Measurements from ENCODE around the gene TBC1D16. TPM values are rescaled to one million over a fixed set of nuclear protein-coding genes. Genes with fewer than 3 reads are reported as not detected.

The TBC1D16 gene
- total and polyA plus RNA-seq, 2 donors (not counting 1 experiment from before 2014, with no cell fraction given), result 0.82 to 2.7 TPM

GRCh38 chr17:79954281-79955166, 81.1 kb downstream of the TBC1D16 start:
- ChIA-PET CTCF (interaction anchor here (0.8 to 1.3 kb wide), 3 partner anchors 11 to 16 kb away, joined by 3 read pairs; no protein-coding TSS in a partner anchor), POLR2A (no interaction called here)
- DNase-seq (no peak), ATAC-seq (ENCODE audit: low read depth) (no peak)
- Histone ChIP-seq H3K27me3 (replicated peaks in 1 of 4; ENCODE audit: control extremely low read depth in 1 of 4, control insufficient read depth in 3 of 4, insufficient read depth in 4 of 4, low read length in 3 of 4) (no peaks in the 10 kb centered on the region), H3K27ac (ENCODE audit: low read length in 2 of 2) (no peak overlapping the region), H4K20me1 (ENCODE audit: control insufficient read depth, insufficient read depth, low read length, poor library complexity, severe bottlenecking) (no peaks in the 10 kb centered on the region), H3K4me3 (ENCODE audit: control extremely low read depth in 1 of 5, extremely low read depth in 1 of 5, insufficient read depth in 1 of 5, low read depth in 2 of 5, low read length in 4 of 5) (no peak overlapping the region), H3K36me3 (replicated peaks in 1 of 2; ENCODE audit: control extremely low read depth in 1 of 2, control insufficient read depth in 1 of 2, extremely low read depth in 1 of 2, insufficient read depth in 2 of 2, low read length in 1 of 2) (no peaks in the 10 kb centered on the region), H3K79me2 (ENCODE audit: control insufficient read depth, insufficient read depth, low read length) (no peaks in the 10 kb centered on the region), H3K9ac (ENCODE audit: low read length) (no peak overlapping the region), H2AFZ (ENCODE audit: insufficient read depth, low read depth, low read length, poor library complexity, severe bottlenecking) (no peak overlapping the region), H3K4me1 (ENCODE audit: control insufficient read depth in 2 of 2, insufficient read depth in 2 of 2, low read length in 2 of 2) (peaks cover 9 to 12% of the 10 kb centered on the region in 2 donors), H3K9me3 (ENCODE audit: control extremely low read depth in 1 of 3, control insufficient read depth in 2 of 3, insufficient read depth in 1 of 3, low read length in 2 of 3) (no peaks in the 10 kb centered on the region), H3K4me2 (replicated peaks; ENCODE audit: low read depth, low read length, poor library complexity, severe bottlenecking) (no peak overlapping the region)
- Mint-ChIP-seq H3K4me3 (no peak overlapping the region), H3K9me3 (ENCODE audit: insufficient read depth) (no peaks in the 10 kb centered on the region), H3K4me1 (peaks cover 16% of the 10 kb centered on the region), H3K27ac (no peak overlapping the region), H3K27me3 (no peaks in the 10 kb centered on the region)
- WGBS (ENCODE audit: insufficient coverage), result 93% methylated on average over 22 of the region's 25 CpGs
- intact Hi-C loops (cut with micrococcal nuclease), result no loop called here
- TF ChIP-seq CTCF (IDR thresholded peaks at IDR 0.05) (no peak), EZH2 (IDR thresholded peaks at IDR 0.05; ENCODE audit: borderline replicate concordance, insufficient read depth, low read depth, low read length, poor library complexity, severe bottlenecking) (no peak)

- POLR2A ChIA-PET, result no interaction called here
- CTCF ChIA-PET, result interaction anchor here (0.7 to 1.3 kb wide), 2 partner anchors 17 to 94 kb away, joined by 3 read pairs; no protein-coding TSS in a partner anchor
- Mint-ChIP-seq H3K4me3 (no peak overlapping the region), H3K27me3 (no peaks in the 10 kb centered on the region), H3K4me1 (peaks cover 16% of the 10 kb centered on the region), H3K27ac (no peak overlapping the region), H3K9me3 (ENCODE audit: insufficient read depth) (no peaks in the 10 kb centered on the region)
- H3K36me3 ChIP-seq (replicated peaks in 1 of 2; ENCODE audit: control extremely low read depth in 1 of 2, control insufficient read depth in 1 of 2, extremely low read depth in 1 of 2, insufficient read depth in 2 of 2, low read length in 1 of 2), result no peaks in the 10 kb centered on the region
- H3K4me3 ChIP-seq (ENCODE audit: control extremely low read depth in 1 of 5, extremely low read depth in 1 of 5, insufficient read depth in 1 of 5, low read depth in 2 of 5, low read length in 4 of 5), result no peak overlapping the region
- H3K9me3 ChIP-seq (ENCODE audit: control extremely low read depth in 1 of 3, control insufficient read depth in 2 of 3, insufficient read depth in 1 of 3, low read length in 2 of 3), result no peaks in the 10 kb centered on the region
- TF ChIP-seq CTCF (IDR thresholded peaks at IDR 0.05) (no peak), EZH2 (IDR thresholded peaks at IDR 0.05; ENCODE audit: borderline replicate concordance, insufficient read depth, low read depth, low read length, poor library complexity, severe bottlenecking) (no peak)
- no peaks in the 10 kb centered on the region for H3K27me3 ChIP-seq (replicated peaks in 1 of 4; ENCODE audit: control extremely low read depth in 1 of 4, control insufficient read depth in 3 of 4, insufficient read depth in 4 of 4, low read length in 3 of 4)
- no peak overlapping the region for H3K4me2 ChIP-seq (replicated peaks; ENCODE audit: low read depth, low read length, poor library complexity, severe bottlenecking)
- peaks cover 9 to 12% of the 10 kb centered on the region in 2 donors for H3K4me1 ChIP-seq (ENCODE audit: control insufficient read depth in 2 of 2, insufficient read depth in 2 of 2, low read length in 2 of 2)
- H2AFZ ChIP-seq (ENCODE audit: insufficient read depth, low read depth, low read length, poor library complexity, severe bottlenecking), result no peak overlapping the region
- H4K20me1 ChIP-seq (ENCODE audit: control insufficient read depth, insufficient read depth, low read length, poor library complexity, severe bottlenecking), result no peaks in the 10 kb centered on the region
- DNase-seq (no peak), ATAC-seq (ENCODE audit: low read depth) (no peak)
- no peak overlapping the region for H3K9ac ChIP-seq (ENCODE audit: low read length)
- intact Hi-C loops (cut with micrococcal nuclease), result no loop called here
- H3K27ac ChIP-seq (ENCODE audit: low read length in 2 of 2), result no peak overlapping the region
- no peaks in the 10 kb centered on the region for H3K79me2 ChIP-seq (ENCODE audit: control insufficient read depth, insufficient read depth, low read length)
These were observed 82.3 kb downstream of the TBC1D16 start for GRCh38 chr17:79953335-79953734.

Data from B cell (primary cell).